Lung (tissue), 12 donors: ENCODE data around the gene MAGT1. TPM values are rescaled to one million over a fixed set of nuclear protein-coding genes. Genes with fewer than 3 reads are reported as not detected.

Experiments used
- ATAC-seq: fragments of 200-7000 bp; cut with Tn5 transposase; one replicate; pipeline ENCODE4 v1.9.1; 2020; ENCODE audit warnings: moderate number of reproducible peaks; ENCODE audit not compliant: insufficient read depth, low FRiP score
- DNase-seq, 3 donors: peaks; one replicate each; pipeline ENCODE4 v3.0.0-alpha.2; 2013 to 2017
- H3K27ac ChIP-seq, 2 donors: one replicate each; pipeline ENCODE4 v1.5.1; 2013; ENCODE audit warnings: mild to moderate bottlenecking in 2 of 2, moderate library complexity in 2 of 2, control low read depth in 1 of 2, inconsistent platforms in 1 of 2, low read depth in 1 of 2, low read length in 1 of 2
- H3K27me3 ChIP-seq, 3 donors: one replicate each; pipeline ENCODE4 v1.5.1; 2013; ENCODE audit warnings: low read length in 2 of 3; ENCODE audit not compliant: control insufficient read depth in 3 of 3, insufficient read depth in 3 of 3
- H3K36me3 ChIP-seq, 4 donors: one replicate each; pipeline ENCODE4 v1.5.1; 2013; ENCODE audit warnings: low read length in 4 of 4, mild to moderate bottlenecking in 1 of 4, moderate library complexity in 1 of 4; ENCODE audit not compliant: control insufficient read depth in 4 of 4, insufficient read depth in 4 of 4
- H3K4me1 ChIP-seq, 5 donors: one replicate each; pipeline ENCODE4 v1.5.1; 2013; ENCODE audit warnings: low read length in 5 of 5, mild to moderate bottlenecking in 2 of 5, moderate library complexity in 1 of 5; ENCODE audit not compliant: control insufficient read depth in 5 of 5, insufficient read depth in 5 of 5
- H3K4me3 ChIP-seq: one replicate; pipeline ENCODE4 v1.5.1; 2013; ENCODE audit warnings: mild to moderate bottlenecking, control low read depth, moderate library complexity
- H3K9ac ChIP-seq, 2 donors: one replicate each; pipeline ENCODE4 v1.5.1; 2013; ENCODE audit warnings: low read length in 2 of 2, control low read depth in 1 of 2; ENCODE audit not compliant: insufficient read depth in 1 of 2
- H3K9me3 ChIP-seq, 4 donors: one replicate each; pipeline ENCODE4 v1.5.1; 2013; ENCODE audit warnings: low read length in 3 of 4, mild to moderate bottlenecking in 1 of 4, moderate library complexity in 1 of 4; ENCODE audit not compliant: control insufficient read depth in 4 of 4, insufficient read depth in 3 of 4
- CTCF ChIP-seq: IDR thresholded peaks from 2 replicates; pipeline ENCODE4 v1.5.1; 2012; ENCODE audit warnings: mild to moderate bottlenecking; ENCODE audit errors: control extremely low read depth, extremely low read depth
- WGBS, 2 donors: extraction: QIAGEN DNeasy Blood & Tissue Kit; methylation state at CpG; one replicate each; pipeline ENCODE4 v1.1.7; 2013; 5-methylcytosine and 5-hydroxymethylcytosine counted together
- polyA plus RNA-seq, 2 donors: library from polyadenylated mRNA; stranded (reverse); fragments of 200-250 nt; gene quantifications; one replicate each; pipeline ENCODE4 v1.2.1, GENCODE V29; 2013
- total RNA-seq, 2 donors: library from RNA; depleted of rRNA in 1 of 2; stranded (reverse); fragments of >200 nt in 1 of 2; gene quantifications; one replicate each; pipeline ENCODE4 v1.2.1, GENCODE V29; 2014 to 2021
- donor health status: control.
- donor health status: control.
- donor health status: Bipolar disorder and iron deficiency.
- donor health status: healthy.
- donor health status: DM: yes; HTN: yes; CAD: no.

Gene MAGT1
- total and polyA plus RNA-seq, 4 donors = 15.3 to 80.0 (median 57.3) TPM

DNA sequence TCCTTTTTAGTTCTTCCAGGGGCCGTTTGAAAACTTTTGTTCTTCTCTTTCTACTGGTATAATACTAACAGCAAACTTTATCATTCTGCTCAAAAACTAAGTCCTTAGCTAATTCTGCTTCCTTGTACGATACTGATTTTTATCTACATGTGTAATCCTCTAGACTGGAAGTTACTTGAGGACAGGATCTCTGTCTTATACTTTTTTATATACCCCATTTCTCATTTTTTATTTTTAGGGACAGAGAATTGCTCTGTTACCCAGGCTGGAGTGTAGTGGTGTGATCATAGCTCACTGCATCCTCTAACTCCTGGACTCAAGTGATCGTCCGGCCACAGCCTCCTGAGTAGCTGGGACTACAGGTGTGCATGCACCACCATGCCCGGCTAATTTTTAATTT, 6.3 kb upstream of the MAGT1 start:
- no peak for TF ChIP-seq CTCF
- H3K9me3 ChIP-seq = no peaks in the 10 kb centered on the region
- DNase-seq = no peak
- no peak overlapping the region for H3K27ac ChIP-seq
- peaks cover 0 to 9% (median 2%) of the 10 kb centered on the region in 4 donors for H3K36me3 ChIP-seq
- 85 to 92% methylated on average over 5 of the region's 5 CpGs for WGBS, 2 donors
- H3K4me1 ChIP-seq = peaks cover 0 to 5% (median 0%) of the 10 kb centered on the region in 5 donors
- no peak for ATAC-seq
- no peak overlapping the region for H3K9ac ChIP-seq
- H3K4me3 ChIP-seq = no peak overlapping the region
- no peaks in the 10 kb centered on the region for H3K27me3 ChIP-seq

DNA sequence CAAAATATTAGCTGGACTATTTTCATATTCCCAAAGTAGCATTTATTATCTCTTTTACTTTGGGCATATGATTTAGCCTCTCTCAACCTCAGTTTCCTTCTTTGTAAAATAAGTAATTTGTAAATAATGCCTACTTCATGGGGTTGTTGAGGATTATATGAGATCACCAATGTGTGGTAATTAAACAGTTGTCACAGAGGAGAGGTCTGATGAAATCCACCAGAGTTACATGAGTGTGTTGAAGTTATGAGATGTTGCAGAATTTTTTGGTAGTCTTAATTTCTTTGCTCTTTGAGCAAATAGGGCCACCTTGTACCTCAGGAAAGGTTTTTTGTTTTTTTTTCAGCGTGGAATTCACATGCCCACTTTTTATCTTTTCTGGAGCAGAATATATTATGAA, 5.5 kb upstream of the MAGT1 start:
- H3K27ac ChIP-seq = peak overlapping the region in 1 of 2 donors; percentile 9
- DNase-seq = no peak
- no peak overlapping the region for H3K4me3 ChIP-seq

DNA sequence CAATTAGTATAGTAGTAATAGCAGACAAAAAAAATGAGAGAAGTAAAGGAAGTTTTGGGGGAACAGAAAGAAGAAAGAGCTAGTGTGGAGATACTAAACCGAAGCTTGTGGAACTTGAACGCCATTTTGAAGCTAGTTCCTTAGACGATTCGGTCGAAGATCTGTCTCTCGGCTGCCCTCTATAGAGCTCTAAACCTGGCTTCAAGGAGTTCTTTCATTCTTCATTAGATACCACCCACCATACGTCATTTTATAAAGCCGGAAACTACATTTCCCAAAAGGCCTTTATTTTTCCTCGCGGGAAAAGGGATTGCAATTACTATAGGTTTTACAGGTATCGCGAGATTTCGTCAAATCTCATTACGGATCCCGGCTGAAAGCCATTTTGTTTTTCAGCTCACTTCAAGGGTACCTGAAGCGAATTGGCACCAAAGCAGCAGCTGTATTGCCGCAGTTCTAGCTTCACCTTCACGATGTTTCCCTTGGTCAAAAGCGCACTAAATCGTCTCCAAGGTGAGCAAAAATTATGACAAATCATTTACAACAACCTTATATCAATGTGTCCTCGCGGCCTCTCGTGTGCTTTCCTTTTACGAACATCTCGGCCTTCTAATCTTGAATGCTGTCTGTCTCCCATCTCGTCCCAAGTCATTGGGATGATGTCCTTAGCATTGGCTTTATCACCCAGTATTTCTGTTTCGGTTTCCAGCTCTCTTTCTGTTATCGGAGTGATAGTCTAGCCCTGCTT, 4.0 kb upstream of the MAGT1 start, which contains the start of gene COX7B:
COX7B (plus strand) TSS at position 388 of the 748 bp plus-strand sequence; CDS start at position 474, 86 bp downstream.
- Histone ChIP-seq H3K9me3 (no peaks in the 10 kb centered on the region), H3K4me1 (peaks cover 0 to 5% (median 0%) of the 10 kb centered on the region in 5 donors), H3K4me3 (peak within 1 kb of the TSS; percentile 56), H3K27me3 (no peaks in the 10 kb centered on the region), H3K9ac (peak within 1 kb of the TSS; percentile 86 to 93), H3K27ac (peak within 1 kb of the TSS; percentile 74 to 89), H3K36me3 (peaks cover 0 to 7% (median 2%) of the 10 kb centered on the region in 4 donors)
- DNase-seq = peak; percentile 81 to 98 (median 98)
- peak; percentile 63 for ATAC-seq
- 0 to 36% methylated on average over 28 of the region's 28 CpGs for WGBS, 2 donors
- TF ChIP-seq CTCF = no peak

More for the DNA sequence above, 5.5 kb upstream of the MAGT1 start:
- H3K9ac ChIP-seq = peak overlapping the region; percentile 86 to 93
- no peak for ATAC-seq
- H3K27me3 ChIP-seq = no peaks in the 10 kb centered on the region
- TF ChIP-seq CTCF = no peak
- 61 to 79% methylated on average over 1 of the region's 1 CpG for WGBS, 2 donors
- peaks cover 0 to 9% (median 2%) of the 10 kb centered on the region in 4 donors for H3K36me3 ChIP-seq
- H3K9me3 ChIP-seq = no peaks in the 10 kb centered on the region
- peaks cover 0 to 5% (median 0%) of the 10 kb centered on the region in 5 donors for H3K4me1 ChIP-seq
